ENCODE results near the gene TECTA. TPM values are rescaled to one million over a fixed set of nuclear protein-coding genes. Genes with fewer than 3 reads are reported as not detected.

Gene TECTA
- total RNA-seq, 2 experiments from 2014 or later, result 0.22 to 0.42 TPM

DNA sequence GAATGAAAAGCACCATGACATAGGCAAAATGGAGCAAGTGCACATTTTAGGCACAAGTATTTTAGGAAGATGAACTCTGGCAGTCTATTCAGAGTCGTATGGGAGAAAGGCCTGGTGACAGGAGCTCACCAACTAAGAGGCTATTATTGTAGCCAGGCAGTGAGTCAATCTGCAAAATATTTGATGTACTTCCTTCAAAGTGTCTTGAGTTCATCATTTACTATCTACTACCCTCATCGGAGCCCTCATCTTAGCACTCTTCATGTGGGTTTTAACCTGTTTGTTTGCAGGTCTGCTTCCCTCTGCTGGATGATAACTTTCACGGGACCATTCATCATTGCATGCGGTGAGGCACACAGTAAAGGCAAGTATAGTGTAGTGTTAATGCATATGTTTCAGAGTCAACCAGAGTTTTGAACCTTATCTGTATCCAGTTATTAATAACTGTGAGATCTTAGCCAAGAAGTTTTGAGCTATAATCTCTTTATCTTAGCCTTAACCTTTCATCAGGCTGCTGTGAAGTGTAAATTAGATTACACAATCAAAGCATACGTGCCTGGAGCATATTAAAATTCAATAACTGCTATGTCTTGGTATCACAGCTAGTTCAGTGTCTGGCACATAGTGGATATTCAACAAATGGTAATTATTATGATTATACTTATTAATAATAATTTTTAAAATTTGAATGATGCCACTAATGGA lies 120.6 kb downstream of the TECTA start:
- ATAC-seq (ENCODE audit: poor library complexity) (no peak), DNase-seq (no peak)
- POLR2A ChIA-PET, result no interaction called here
- CTCF ChIA-PET, result interaction anchor here (1.0 kb wide), 1 partner anchor 9 kb away, joined by 3 read pairs; no protein-coding TSS in a partner anchor
- Histone ChIP-seq H3K4me1 (ENCODE audit: insufficient read depth, low read length) (no peaks in the 10 kb centered on the region), H3K27ac (ENCODE audit: low read depth in 1 of 2, low read length in 2 of 2) (no peak overlapping the region), H3K36me3 (ENCODE audit: insufficient read depth, low read length) (no peaks in the 10 kb centered on the region), H3K27me3 (ENCODE audit: control insufficient read depth in 1 of 2, insufficient read depth in 2 of 2, low read length in 2 of 2) (peaks cover 5 to 15% of the 10 kb centered on the region in 2 experiments), H3K9me3 (ENCODE audit: control insufficient read depth in 1 of 2, insufficient read depth in 1 of 2, low read length in 2 of 2) (peaks cover 0 to under 1% of the 10 kb centered on the region in 2 experiments), H3K4me3 (ENCODE audit: low read length) (no peak overlapping the region)
- no peaks in the 10 kb centered on the region for H3K4me1 Mint-ChIP-seq (ENCODE audit: low read depth)
- H3K4me3 Mint-ChIP-seq, result no peak overlapping the region
- no peaks in the 10 kb centered on the region for H3K9me3 Mint-ChIP-seq
- H3K27ac Mint-ChIP-seq, result no peak overlapping the region
- H3K27me3 Mint-ChIP-seq, result peaks cover 20% of the 10 kb centered on the region
- no peaks in the 10 kb centered on the region for H3K36me3 Mint-ChIP-seq (ENCODE audit: low read depth)
- intact Hi-C loops (cut with DNase I, micrococcal nuclease), result no loop called here
- TF ChIP-seq, protein P1, sequence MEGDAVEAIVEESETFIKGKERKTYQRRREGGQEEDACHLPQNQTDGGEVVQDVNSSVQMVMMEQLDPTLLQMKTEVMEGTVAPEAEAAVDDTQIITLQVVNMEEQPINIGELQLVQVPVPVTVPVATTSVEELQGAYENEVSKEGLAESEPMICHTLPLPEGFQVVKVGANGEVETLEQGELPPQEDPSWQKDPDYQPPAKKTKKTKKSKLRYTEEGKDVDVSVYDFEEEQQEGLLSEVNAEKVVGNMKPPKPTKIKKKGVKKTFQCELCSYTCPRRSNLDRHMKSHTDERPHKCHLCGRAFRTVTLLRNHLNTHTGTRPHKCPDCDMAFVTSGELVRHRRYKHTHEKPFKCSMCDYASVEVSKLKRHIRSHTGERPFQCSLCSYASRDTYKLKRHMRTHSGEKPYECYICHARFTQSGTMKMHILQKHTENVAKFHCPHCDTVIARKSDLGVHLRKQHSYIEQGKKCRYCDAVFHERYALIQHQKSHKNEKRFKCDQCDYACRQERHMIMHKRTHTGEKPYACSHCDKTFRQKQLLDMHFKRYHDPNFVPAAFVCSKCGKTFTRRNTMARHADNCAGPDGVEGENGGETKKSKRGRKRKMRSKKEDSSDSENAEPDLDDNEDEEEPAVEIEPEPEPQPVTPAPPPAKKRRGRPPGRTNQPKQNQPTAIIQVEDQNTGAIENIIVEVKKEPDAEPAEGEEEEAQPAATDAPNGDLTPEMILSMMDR (IDR thresholded peaks at IDR 0.05), result no peak

DNA sequence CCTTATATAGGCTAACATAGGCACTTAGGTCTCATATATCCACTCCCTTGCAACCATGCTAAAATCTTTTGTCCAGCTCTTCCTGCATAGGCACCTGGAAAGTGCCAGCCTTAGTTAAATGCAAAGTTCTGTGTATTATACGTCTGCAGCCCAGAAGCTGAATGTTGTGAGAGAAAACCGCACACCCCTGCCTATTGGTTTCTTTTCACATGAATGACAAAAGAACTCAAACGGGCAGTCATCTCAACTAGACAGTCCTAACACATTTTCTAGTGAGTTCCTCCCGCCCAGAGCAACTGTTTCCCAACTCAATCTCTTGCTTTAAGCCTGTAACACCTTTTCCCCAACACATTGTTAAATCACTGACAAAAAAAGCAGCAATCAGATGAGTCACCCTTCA lies 122.1 kb downstream of the TECTA start:
- H3K36me3 ChIP-seq (ENCODE audit: insufficient read depth, low read length), result no peaks in the 10 kb centered on the region
- no peak for ATAC-seq (ENCODE audit: poor library complexity)
- Mint-ChIP-seq H3K9me3 (no peaks in the 10 kb centered on the region), H3K36me3 (ENCODE audit: low read depth) (no peaks in the 10 kb centered on the region), H3K27me3 (peaks cover 26% of the 10 kb centered on the region), H3K27ac (no peak overlapping the region), H3K4me1 (ENCODE audit: low read depth) (no peaks in the 10 kb centered on the region), H3K4me3 (no peak overlapping the region)
- no peak for DNase-seq
- CTCF ChIA-PET, result no interaction called here
- peaks cover 0 to 4% of the 10 kb centered on the region in 2 experiments for H3K9me3 ChIP-seq (ENCODE audit: control insufficient read depth in 1 of 2, insufficient read depth in 1 of 2, low read length in 2 of 2)
- peaks cover 5 to 15% of the 10 kb centered on the region in 2 experiments for H3K27me3 ChIP-seq (ENCODE audit: control insufficient read depth in 1 of 2, insufficient read depth in 2 of 2, low read length in 2 of 2)
- no peak overlapping the region for H3K4me3 ChIP-seq (ENCODE audit: low read length)
- intact Hi-C loops (cut with DNase I, micrococcal nuclease), result no loop called here
- TF ChIP-seq, protein P1 (IDR thresholded peaks at IDR 0.05), result no peak
- POLR2A ChIA-PET, result no interaction called here
- H3K27ac ChIP-seq (ENCODE audit: low read depth in 1 of 2, low read length in 2 of 2), result no peak overlapping the region
- no peaks in the 10 kb centered on the region for H3K4me1 ChIP-seq (ENCODE audit: insufficient read depth, low read length)

DNA sequence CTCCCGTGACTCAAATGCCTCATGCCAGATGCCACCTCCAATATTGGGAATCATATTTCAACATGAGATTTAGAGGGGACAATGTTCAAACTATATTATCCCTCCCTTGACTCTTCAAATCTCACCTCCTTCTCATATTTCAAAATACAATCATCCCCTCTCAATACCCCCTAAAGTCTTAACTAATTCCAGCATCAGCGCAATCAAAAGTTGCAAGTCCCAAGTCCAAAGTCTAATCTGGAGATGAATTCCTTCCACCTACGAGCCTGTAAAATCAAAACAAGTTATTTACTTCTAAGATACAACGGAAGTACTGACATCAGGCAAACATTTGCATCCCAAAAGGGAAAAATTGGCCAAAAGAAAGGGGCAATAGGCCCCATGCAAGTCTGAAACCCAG lies 124.3 kb downstream of the TECTA start:
- CTCF ChIA-PET, result no interaction called here
- no peak overlapping the region for H3K27ac ChIP-seq (ENCODE audit: low read depth in 1 of 2, low read length in 2 of 2)
- no peak overlapping the region for H3K27ac Mint-ChIP-seq
- intact Hi-C loops (cut with DNase I, micrococcal nuclease), result no loop called here
- no peak overlapping the region for H3K4me3 Mint-ChIP-seq
- TF ChIP-seq, protein P1 (IDR thresholded peaks at IDR 0.05), result no peak
- H3K9me3 ChIP-seq (ENCODE audit: control insufficient read depth in 1 of 2, insufficient read depth in 1 of 2, low read length in 2 of 2), result peaks cover 0 to 4% of the 10 kb centered on the region in 2 experiments
- ATAC-seq (ENCODE audit: poor library complexity), result no peak
- no peaks in the 10 kb centered on the region for H3K36me3 ChIP-seq (ENCODE audit: insufficient read depth, low read length)
- H3K27me3 Mint-ChIP-seq, result peaks cover 25% of the 10 kb centered on the region
- H3K36me3 Mint-ChIP-seq (ENCODE audit: low read depth), result no peaks in the 10 kb centered on the region
- no peak for DNase-seq
- no peaks in the 10 kb centered on the region for H3K4me1 ChIP-seq (ENCODE audit: insufficient read depth, low read length)
- no peaks in the 10 kb centered on the region for H3K4me1 Mint-ChIP-seq (ENCODE audit: low read depth)
- H3K4me3 ChIP-seq (ENCODE audit: low read length), result no peak overlapping the region
- no peaks in the 10 kb centered on the region for H3K9me3 Mint-ChIP-seq
- H3K27me3 ChIP-seq (ENCODE audit: control insufficient read depth in 1 of 2, insufficient read depth in 2 of 2, low read length in 2 of 2), result peaks cover 7 to 13% of the 10 kb centered on the region in 2 experiments
- POLR2A ChIA-PET, result no interaction called here

Data from CD4-positive, alpha-beta T cell (primary cell).